Esophagus squamous epithelium (tissue), 4 donors: ENCODE measurements around the gene GIPR.

ENCODE experiments used
- POLR2A ChIP-seq, 4 donors: fragments of 450-650 bp; IDR thresholded peaks; one replicate each; pipeline ENCODE4 v1.6.1; 2017; ENCODE audit warnings: antibody characterized with exemption in 4 of 4, mild to moderate bottlenecking in 4 of 4, moderate library complexity in 3 of 4
- TF ChIP-seq, protein P1 (sequence below), 6 experiments: fragments of 450-650 bp in 4 of 6; fragments of 200-600 bp in 2 of 6; sonication (generic) in 2 of 6; IDR thresholded peaks; one replicate each; pipeline ENCODE4 v1.5.1; 2016 to 2019; ENCODE audit warnings: antibody characterized with exemption in 6 of 6, mild to moderate bottlenecking in 4 of 6, moderate library complexity in 4 of 6

DNA sequence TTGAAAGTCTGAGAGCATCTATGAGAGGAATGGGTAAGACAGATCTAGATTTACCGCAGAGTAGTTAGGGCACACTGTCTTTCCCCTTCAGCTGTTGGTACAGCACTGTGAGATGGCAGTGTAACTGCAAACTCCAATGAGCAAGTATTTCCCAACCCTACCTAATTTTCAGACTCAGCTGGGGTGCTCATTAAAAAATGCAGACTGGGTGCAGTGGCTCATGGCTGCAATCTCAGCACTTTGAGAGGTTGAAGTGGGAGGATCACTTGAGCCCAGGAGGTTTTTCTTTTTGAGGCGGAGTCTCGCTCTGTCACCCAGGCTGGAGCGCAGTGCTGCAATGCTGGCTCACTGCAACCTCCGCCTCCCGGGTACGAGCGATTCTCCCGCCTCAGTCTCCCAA lies 37.1 kb downstream of the GIPR start:
- no peak for TF ChIP-seq POLR2A (IDR thresholded peaks at IDR 0.05)
- TF ChIP-seq, protein P1, sequence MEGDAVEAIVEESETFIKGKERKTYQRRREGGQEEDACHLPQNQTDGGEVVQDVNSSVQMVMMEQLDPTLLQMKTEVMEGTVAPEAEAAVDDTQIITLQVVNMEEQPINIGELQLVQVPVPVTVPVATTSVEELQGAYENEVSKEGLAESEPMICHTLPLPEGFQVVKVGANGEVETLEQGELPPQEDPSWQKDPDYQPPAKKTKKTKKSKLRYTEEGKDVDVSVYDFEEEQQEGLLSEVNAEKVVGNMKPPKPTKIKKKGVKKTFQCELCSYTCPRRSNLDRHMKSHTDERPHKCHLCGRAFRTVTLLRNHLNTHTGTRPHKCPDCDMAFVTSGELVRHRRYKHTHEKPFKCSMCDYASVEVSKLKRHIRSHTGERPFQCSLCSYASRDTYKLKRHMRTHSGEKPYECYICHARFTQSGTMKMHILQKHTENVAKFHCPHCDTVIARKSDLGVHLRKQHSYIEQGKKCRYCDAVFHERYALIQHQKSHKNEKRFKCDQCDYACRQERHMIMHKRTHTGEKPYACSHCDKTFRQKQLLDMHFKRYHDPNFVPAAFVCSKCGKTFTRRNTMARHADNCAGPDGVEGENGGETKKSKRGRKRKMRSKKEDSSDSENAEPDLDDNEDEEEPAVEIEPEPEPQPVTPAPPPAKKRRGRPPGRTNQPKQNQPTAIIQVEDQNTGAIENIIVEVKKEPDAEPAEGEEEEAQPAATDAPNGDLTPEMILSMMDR (IDR thresholded peaks at IDR 0.05), result no peak
